G401 (cell line): ENCODE results near the gene FBXL3. TPM values are rescaled to one million over a fixed set of nuclear protein-coding genes. Genes with fewer than 3 reads are reported as not detected.

Experiments
- DNase-seq: peaks from one replicate; pipeline ENCODE4 v3.0.0-alpha.2; 2015; ENCODE audit warnings: low spot score
- in situ Hi-C: cut with HindIII; loops from 2 replicates; pipeline ENCODE4 v1.10.0; 2016; ENCODE audit warnings: low sequenced_read_pairs, mixed read lengths
- total RNA-seq: library from RNA; depleted of rRNA; stranded (reverse); fragments of >200 nt; shearing (Covaris generic); gene quantifications from 2 replicates; pipeline ENCODE4 v1.2.3, GENCODE V29; 2014

FBXL3 gene
- total RNA-seq, 1 experiment from 2014 or later, result 18.5 TPM

DNA sequence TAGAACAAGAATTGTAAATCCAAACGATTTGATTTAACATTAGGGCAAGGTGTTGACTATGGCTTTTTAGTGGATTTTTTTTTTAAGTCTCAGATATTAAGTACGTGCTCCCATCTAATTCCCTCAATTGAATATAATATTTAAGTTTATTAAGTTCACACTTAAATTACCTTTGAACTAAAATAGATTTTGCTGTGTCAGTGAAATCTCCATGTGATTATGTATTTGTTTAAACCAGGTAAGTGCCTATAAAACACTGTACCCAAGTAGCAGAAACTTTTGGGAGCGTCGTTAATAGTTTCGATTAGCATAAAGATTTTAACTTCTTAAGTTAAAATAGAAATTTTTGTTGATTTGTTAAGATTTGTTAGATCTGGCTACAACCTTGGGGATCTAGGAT lies 33.5 kb downstream of the FBXL3 start:
- no peak for DNase-seq
- in situ Hi-C loops, result no loop called here

DNA sequence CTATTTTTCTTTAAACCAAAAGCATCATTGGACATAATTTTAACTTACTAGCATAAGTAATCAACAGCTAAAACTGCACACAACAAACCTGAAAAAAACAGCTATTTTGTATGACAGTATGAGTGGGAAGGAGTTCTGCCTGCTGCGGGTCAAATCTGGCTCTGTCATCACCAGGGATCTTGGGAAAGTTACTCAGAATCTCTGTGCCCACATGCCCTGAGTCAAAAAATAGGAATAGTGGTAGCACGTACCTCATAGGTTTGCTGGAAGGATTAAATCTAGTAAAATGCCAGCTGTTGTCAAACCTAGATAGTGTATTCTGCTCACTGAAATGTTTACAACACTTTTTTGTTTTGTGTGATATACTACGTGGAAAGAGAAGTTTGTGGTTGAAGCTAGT lies 33.9 kb downstream of the FBXL3 start:
- in situ Hi-C loops, result no loop called here
- DNase-seq, result no peak

DNA sequence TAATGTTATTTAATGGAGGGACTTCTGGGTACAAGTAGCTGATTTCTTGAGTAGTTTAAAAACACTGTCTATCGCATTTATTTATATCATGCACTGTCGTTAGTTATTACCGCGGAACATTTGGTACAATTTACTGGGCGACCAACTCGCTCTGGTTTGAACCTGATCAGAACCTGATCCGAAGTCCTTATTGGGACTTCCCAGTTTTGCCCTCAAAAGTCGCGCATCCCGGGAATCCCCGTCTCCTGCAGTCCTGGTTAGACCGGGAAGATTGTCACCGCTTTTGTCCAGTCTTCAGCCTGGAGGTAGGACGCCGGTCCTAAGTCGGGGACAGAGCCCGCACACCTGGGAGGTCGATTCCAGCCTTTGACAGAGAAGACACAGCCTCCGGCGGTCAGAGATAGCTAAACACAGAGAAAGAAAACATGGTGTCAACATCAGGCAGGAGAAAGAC lies 34.4 kb downstream of the FBXL3 start:
- in situ Hi-C loops, result no loop called here
- DNase-seq, result peak; percentile 66

DNA sequence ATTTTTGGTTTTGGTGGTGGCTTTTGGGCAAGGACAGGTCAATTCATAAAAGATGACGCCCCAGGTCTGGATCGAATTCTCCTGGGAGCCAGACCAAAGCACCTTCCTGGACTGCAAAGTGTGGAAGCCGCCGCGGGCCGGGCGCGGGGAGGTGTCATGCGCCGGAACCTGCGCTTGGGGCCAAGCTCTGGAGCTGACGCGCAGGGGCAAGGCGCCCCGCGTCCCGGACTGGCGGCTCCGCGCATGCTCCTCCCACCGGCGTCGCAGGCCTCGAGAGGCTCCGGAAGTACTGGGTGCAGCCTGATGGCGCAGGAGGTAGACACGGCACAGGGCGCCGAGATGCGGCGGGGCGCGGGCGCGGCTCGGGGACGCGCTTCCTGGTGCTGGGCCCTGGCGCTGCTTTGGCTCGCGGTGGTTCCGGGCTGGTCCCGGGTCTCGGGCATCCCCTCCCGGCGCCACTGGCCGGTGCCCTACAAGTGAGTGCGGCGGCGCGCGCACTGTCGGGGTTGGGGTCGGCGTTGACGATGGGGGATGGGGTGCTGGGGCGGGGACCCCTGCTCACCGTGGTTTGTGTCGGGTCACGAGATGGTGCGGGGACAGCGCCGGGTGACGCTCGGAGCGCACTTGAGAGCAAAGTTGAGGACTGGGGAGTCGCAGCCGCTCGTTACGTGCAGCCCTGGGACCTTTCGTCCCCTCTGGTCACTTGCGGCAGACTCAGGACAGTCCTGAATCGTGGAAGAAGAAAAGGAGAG lies 35.0 kb downstream of the FBXL3 start, which contains the start of gene CLN5:
Gene CLN5, plus strand, starts transcription at position 286 of the 752 bp plus-strand sequence. Its CDS starts 18 bp downstream, at position 304.
- in situ Hi-C loops, result no loop called here
- DNase-seq, result peak; percentile 88

DNA sequence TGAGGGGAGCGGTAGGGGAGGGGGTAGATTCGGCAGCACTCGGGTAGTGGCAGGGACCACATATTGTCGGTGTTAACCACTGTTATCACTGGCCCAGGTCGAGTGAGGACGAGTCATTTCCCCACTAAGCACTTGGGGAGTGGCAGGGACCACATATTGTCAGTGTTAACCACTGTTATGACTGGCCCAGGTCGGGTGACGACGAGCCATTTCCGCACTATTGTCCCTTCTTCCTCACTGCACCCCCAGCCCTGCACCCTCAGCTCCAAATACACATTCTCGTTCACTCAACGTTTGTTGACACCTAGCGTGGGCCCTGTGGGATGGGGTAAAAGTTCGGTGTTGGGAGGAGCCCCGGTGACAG lies 35.5 kb downstream of the FBXL3 start:
- in situ Hi-C loops, result no loop called here
- no peak for DNase-seq

DNA sequence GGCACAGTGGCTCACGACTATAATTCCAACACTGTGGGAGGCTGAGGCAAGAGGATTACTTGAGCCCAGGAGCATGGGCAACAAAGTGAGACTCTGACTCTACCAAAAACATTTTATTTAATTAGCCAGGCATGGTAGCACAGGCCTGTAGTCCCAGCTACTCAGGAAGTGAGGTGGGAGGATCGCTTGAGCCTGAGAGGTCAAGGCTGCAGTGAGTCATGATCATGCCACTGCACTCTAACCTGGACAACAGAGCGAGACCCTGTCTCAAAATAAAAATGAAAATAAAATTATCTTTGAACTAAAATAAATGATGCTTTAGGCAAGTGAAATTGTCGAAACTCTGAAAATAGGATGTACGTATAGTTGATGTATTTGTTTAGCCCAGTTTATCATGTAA lies 43.3 kb downstream of the FBXL3 start:
- DNase-seq, result no peak
- in situ Hi-C loops, result no loop called here

DNA sequence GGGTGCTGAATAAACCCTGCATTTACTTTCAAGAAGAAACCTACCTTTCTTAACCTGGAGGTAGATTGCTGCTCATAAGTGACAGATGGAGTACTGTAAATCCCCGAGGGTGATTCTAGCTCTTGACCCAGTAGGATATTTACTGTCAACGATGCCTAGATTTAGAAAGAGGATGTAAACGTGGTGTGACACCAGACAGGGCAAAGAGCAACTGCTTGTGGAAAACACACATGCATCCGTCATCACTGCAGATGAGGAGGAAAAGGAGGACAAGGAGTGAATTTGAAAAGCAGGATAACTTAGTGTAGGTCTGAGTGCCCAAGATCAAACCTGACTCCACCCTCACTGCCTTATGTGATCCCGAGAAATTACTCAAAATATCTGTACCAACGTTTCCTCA lies 44.9 kb downstream of the FBXL3 start:
- in situ Hi-C loops, result no loop called here
- DNase-seq, result no peak

DNA sequence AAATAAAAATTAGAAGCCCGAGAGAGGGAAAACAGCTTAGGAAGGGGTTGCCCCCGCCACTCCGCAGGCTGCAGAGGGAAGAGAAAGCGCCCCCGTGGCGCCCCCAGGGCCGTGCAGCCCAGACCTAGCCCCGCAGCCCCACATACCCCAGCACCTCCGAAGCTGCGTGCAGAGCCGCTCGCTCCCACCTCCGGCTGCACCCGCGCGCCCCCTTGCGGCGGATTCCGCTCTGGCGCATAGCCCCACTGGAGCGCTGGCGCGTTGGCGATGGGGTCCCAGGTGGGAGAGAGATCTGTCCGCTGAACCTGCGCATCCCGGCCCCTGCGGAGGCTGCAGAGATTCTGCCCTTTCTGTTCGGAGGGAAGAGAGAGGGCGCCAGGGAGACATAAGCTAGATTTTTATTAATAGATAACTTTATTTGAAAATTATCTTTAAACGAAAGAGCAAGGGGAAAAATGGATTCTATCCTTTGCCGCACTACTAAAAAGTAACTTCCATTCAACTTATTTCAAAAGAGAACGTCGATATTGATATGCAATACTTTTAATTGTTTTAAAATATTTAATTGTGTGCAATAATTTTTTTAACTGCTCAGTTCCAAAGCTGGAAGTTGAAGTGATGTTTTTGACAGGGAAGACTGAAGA lies 46.8 kb downstream of the FBXL3 start:
- DNase-seq, result peak; percentile 76
- in situ Hi-C loops, result no loop called here

DNA sequence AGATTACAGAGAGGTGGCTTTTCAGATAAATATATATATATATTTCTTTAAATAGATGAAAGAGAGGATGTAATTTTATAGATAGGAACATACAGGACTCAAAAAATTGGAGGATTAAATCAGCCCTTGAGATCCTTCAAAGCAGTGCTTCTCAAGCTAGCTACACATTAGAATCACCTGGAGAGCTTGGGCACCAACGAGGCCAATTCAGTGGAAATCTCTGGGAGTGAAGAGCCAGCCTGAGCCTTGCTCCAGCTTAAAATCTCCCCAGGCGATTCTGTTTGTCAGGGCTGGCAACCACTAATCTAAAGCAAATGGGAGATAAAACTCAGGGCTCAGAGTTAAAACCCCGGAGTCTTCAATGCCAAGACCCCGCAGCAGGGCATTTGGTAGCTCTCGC lies 50.0 kb downstream of the FBXL3 start:
- in situ Hi-C loops, result no loop called here
- peak; percentile 61 for DNase-seq

DNA sequence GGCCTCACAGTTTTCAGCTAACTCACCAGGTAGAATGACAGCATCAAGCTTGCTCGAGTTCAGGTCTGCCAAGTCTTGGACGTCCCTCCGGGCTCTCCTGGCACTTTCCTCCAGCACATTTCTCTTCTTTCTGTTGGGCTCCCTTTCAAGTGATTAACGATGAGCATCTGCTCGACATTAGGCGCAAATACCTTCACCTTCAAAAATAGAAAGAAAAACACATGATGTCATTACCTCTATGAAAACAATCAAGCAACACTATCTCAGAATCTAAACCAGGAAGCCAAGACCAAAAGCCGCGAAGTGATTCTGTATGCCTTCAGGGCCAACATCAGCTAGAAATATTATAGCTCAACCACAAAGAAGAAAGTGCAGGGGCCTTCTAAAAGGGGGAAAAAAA lies 50.5 kb downstream of the FBXL3 start:
- in situ Hi-C loops, result no loop called here

DNA sequence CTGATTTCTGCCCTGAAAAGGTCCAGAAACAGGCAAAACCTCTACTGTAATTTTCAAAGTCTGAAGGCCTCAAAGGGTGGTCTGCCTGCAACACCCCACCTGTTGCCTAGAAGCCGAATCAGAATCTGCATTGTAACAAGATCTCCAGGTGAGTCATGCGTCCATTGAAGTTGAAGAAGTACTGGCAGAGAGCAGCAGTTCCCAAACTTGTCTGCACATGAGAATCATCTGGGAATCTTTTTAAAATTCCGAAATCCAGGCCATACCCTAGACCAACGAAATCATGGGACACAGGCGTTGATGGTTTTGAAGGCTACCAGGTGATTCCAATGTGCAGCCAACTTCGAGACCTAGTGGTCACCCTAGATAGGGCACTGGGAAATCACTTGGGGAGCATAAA lies 51.1 kb downstream of the FBXL3 start:
- no peak for DNase-seq
- in situ Hi-C loops, result no loop called here

More for the DNA sequence above, 50.5 kb downstream of the FBXL3 start:
- DNase-seq, result peak; percentile 100

DNA sequence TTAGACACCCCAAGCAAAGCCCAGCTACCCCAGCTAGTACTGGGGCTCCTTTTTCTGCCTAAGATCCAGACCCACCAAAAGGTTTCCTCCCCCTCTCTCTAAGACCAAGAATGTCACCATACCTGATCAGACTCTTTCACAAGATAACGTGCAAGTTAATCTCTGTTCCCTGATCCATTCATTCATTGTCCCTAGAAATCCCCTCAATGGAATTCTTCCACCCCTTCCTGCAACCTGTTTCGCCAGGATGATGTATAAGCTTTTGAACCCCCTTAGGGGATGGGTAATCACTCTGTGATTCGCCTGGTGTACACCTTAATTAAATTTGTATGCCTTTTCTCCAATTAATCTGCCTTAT lies 52.4 kb downstream of the FBXL3 start:
- no peak for DNase-seq
- in situ Hi-C loops, result no loop called here

DNA sequence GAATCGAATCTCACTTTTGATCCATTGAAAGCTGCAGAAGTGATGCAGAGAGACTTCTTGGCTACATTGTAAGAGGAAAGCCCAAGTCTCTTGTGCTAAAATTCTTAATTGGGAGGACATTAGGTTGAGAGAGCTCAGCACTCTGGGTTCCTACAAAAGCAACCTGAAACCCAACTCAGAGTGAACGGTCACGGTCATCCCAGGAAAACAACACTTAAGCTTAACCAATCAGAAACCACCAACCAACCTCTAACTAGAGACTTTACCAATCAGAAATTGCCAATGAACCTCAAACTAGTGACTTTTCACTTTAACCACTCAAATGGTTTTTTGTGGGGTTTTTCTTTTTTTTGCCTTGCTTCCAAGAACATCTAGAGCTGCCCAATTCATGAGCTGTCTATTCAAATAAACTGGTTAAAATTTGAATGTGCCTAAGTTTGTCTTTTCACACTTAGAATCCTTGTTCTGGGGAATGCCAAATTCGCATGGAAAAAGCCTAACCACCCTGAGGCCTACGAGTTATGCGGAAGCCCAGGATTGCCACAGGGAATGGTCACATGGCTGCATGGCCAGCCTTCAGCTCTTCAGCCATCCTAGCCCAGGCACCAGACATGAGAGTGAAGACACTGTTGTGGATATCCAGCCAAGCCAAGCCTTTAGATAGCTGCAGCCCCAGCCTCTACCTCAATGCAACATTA lies 52.9 kb downstream of the FBXL3 start:
- DNase-seq, result no peak
- in situ Hi-C loops, result no loop called here

DNA sequence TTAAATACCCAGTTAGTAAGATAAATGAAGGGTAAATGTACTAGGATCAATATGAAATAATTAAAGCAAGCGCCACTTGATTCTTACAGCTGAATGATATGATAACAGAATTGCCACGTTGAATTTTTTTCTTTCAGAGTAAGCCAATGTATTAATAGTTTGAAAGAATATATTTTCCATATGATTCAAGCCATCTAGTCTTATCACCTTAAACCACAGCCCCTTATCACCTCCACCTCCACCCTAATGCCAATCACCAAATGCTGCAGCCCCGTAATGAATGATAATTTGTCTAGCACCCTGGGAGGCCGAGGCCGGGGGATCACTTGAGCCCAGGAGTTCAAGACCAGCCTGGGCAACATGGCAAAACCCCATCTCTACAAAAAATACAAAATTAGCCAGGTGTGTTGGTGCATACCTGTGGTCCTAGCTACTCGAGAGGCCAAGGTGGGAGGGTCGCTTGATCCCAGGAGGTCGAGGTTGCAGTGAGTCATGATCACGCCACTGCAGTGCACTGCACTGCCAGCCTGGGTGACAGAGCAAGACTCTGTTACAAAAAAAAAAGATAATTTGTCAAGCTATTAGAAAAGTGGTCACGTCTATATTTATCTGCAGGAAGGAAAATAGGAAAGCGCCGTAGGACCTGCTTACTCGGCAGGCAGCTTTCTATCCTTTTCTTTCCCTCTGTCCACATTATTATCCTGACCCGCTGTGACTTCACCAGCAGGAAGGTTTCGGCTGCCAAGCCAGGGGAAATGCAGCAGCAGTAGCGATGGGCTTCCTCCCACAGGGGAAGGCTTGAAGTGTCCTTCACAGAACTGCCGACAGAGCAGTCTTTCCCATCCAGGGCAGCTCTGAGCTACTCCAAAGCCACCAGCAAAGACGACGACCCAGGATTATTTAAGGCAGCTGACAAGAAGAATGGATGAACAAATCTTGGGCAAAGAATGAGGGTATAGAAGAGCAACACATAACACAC lies 54.8 kb downstream of the FBXL3 start:
- in situ Hi-C loops, result no loop called here
- peak; percentile 91 for DNase-seq

DNA sequence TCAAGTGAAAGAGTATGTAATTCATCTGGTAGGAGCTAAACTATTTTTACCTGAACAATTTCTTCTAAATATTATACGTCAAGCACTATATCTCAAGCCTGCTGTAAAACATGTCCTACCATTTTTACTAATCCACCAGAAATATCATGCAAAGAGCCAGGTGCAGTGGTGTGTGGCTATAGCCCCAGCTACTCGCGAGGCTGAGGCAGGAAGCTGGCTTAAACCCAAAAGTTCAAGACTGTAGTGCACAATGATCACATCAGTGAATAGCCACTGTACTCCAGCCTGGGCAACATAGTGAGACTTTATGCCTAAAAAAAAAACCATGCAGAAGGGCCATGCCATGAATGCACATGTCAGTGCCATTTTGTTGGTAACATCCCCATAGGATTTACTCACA lies 55.7 kb downstream of the FBXL3 start:
- DNase-seq, result peak; percentile 53
- in situ Hi-C loops, result no loop called here

DNA sequence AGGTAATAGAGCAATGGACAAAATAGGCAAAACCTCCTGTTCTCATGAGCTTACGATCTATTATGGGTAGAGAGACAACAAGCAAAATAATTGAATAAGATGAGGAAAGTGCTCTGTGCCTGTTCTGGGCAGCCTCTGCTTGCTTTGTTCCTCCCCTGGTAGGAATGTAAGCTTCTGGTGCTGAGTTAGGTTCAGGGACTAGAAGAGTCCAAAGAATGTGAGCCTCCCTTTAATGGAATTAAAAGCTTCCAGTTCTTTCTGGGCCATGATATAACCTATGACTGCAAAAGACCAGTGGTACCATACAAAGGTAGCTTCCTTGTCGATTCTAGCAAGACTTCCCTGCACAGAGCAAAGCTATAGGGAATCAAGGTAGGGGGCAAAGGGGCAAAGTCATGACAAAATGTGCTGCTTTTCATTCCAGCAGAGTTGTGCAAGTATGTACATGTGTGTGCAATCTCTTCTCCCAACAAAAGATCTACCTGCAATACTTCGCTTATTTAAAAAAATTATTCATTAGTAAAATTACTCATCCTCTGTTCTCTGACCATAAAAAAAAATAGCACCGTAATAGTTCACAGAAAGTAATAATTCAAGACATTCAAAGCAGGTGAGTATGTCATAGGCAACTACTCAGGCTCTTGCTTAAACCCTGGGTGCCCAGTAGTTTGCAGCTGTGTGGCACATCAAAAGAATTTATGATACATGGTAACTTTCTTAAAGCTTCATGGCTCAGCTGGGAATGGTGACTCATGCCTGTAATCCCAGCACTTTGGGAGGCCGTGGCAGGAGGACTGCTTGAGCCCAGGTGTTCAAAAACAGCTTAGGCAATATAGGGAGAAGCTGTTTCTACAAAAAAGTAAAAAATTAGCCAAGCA lies 57.2 kb downstream of the FBXL3 start:
- no peak for DNase-seq
- in situ Hi-C loops, result no loop called here

DNA sequence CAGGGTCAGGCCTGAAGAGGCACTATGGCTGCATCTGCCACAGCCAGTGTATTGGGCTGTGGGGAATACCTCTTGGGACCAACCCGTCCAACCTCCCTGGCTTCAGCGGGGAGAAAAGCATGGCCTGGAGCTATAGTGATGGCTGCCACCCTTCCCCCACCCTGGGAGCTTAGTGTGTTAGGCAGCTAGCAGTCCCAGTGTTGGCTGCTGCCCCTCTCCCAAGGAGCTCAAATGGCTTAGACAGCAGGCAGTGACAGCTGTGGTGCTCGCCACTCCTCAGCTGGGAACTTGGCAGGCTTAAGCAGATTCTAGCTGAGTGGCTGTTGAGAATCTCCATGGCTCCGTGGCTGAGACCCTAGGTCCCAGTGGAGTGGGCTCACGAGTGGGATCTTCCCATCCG lies 58.9 kb downstream of the FBXL3 start:
- in situ Hi-C loops, result no loop called here
- no peak for DNase-seq

DNA sequence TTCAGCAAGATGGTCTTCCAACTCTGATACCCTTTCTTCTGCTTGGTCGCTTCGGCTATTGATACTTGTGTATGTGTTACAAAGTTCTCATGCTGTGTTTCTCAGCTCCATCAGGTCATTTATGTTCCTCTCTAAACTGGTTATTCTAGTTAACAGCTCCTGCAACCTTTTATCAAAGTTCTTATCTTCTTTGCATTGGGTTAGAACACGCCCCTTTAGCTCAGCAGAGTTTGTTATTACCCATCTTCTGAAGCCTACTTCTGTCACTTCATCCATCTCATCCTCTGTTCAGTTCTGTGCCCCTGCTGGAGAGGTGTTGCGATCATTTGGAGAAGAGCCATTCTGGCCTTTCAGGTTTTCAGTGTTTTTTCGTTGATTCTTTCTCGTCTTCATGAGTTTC lies 59.9 kb downstream of the FBXL3 start:
- in situ Hi-C loops, result no loop called here
- no peak for DNase-seq
